Measurements from ENCODE around the gene DAGLA.

The DAGLA gene

GRCh38 chr11:61777234-61778090 lies 97.3 kb downstream of the DAGLA start:
- DNase-seq: peak in 16 of 56 donors; percentile 17 to 65 (median 31)

GRCh38 chr11:61778357-61778886 lies 98.2 kb downstream of the DAGLA start:
- DNase-seq: no peak

DNA sequence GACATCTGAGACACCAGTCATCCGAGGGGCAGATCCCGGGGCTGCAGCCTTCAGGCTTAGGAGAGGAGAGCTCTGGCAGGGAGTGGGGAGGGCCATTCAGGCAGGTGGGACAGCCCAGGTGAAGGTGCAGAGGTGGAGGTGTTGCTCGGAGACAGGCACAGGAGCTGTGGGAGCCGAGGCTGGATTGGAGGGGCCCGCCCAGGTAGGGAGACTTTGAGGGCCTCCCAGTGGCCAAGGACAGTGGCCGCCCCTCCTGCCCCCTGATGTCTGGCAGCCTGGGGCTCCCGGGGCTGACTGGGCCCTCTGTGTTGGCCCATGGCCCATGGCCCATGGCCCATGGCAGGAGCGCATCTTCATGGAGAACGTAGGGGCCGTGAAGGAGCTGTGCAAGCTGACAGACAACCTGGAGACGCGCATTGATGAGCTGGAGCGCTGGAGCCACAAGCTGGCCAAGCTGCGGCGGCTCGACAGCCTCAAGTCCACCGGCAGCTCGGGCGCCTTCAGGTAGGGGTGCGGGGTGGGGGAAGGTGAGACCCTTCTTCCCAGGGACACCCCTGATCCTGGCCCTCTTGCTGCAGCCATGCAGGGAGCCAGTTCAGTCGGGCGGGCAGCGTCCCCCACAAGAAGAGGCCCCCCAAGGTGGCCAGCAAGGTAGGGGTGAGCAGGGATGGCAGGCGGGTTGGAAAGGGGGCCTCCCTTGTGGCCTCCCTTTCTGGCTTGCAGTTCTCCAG lies 98.9 kb downstream of the DAGLA start:
- no peak for DNase-seq

- no peak for DNase-seq
Observed at GRCh38 chr11:61779666-61780525, 99.7 kb downstream of the DAGLA start.

- DNase-seq: no peak
Observed at GRCh38 chr11:61780581-61781162, 100.5 kb downstream of the DAGLA start.

DNA sequence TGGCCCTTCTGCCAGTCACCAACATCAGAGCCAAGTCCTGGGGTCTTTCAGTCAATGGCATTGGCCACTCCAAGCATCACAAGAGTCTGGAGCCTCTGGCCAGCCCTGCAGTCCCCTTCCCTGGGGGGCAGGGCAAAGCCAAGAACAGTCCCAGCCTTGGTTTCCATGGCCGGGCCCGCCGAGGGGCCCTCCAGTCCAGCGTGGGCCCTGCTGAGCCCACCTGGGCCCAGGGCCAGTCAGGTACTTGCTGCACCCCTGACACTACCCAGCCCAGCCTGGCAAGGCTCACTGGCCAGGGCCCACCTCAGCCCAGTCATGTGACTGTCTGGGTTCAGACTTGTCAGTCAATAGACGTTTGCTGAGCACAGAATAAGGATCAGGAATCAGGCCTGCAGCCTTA lies 101.4 kb downstream of the DAGLA start:
- DNase-seq: no peak

DNA sequence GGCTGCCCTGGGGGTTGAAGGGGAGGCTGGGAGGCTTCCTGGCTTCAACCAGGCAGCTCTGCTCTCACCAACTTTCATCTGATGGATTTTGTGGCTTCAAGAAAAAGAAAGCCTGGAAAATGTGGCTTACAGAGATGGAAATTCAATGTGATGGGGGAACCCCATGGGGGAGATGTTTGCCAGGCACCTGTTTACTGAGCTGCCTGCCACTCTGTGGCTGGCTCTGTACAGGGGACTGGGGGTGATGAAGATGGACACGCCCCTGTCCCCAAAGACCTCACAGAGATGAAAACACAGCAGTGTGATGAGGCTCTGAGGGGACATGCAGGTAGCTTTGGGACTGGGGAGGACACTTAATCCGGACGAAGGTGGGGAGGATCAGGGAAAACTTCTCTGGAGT lies 102.1 kb downstream of the DAGLA start:
- DNase-seq: no peak

DNA sequence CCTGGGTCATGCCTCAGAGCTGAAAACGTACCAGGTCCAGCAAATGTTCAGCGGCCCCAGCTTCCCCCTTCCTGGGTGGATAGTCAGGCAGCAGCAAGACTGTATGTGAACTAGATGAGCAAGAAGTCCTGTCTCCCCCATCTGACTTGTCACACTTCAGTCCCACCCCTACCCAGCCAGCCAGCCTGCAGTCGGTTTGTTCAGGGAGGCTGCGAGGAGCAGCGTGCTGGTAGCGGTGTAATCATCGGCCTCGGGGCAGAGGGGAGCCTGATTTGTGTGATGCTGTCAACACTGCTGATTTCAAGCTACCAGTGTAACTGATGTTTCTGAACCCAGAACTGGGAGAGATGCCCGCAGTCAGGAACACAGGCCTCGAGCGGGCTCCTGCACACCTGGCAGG lies 102.7 kb downstream of the DAGLA start:
- DNase-seq: no peak

- DNase-seq: no peak
Observed at GRCh38 chr11:61783717-61784505, 103.7 kb downstream of the DAGLA start.

DNA sequence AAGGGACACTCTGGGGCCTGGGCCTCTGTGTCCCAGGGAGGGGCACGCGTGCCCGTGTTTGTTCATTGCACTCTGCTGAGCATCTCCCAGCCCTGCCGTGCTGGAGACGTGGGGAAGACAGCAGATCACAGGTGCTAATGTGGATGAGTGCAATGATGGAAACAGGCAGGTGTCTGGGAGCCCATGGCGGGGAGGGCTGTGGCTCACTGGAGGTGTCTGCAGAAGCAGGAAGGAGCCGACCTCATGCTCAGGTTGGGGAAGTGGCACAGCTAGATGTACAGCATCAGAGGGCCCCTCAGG lies 104.3 kb downstream of the DAGLA start:
- no peak for DNase-seq

- DNase-seq: no peak
Observed at GRCh38 chr11:61785837-61786402, 105.7 kb downstream of the DAGLA start.

- peak in 43 of 56 donors; percentile 5 to 75 (median 51) for DNase-seq
Observed at GRCh38 chr11:61787928-61788491, 107.8 kb downstream of the DAGLA start.

- DNase-seq: peak in 54 of 56 donors; percentile 28 to 95 (median 82)
Observed at GRCh38 chr11:61791737-61792309, 111.6 kb downstream of the DAGLA start.

DNA sequence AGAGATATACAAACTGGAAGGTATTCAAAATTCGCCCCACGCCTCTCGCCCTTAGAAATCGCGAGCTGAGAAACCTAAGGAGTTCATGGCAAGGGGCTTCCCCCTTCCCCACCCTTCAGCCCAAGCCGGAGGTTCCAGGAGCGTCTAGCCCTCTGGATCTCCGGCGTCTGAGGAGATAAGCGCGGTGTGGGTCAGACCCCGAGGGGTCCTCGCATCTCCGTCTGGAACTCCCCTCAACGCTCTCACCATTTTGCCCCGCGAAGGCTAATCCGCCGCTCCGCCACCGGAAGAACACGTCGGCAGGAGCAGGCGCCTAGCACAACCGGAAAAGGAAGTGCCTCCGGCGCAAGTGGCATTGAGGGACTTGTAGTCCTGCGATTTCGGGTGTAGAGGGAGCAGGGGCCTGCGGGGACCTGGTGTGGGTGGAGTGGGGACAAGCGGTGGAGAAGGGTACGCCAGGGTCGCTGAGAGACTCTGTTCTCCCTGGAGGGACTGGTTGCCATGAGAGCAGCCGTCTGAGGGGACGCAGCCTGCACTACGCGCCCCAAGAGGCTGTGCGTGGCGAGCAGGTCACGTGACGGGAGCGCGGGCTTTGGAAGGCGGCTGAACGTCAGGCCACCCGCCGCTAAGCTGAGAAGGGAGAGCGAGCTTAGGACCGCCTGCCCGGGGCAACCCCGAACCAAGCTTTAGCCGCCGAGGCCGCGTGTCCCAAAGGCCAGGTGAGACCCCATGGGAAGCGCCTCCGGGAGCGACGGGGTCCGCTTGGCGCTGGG lies 112.3 kb downstream of the DAGLA start, which contains the start of the genes FEN1 and TMEM258:
Gene FEN1, plus strand, starts transcription at position 602 of the 773 bp plus-strand sequence. CDS start 2,451 bp downstream, outside the sequence.
Gene TMEM258, minus strand, starts transcription at position 290 of the 773 bp plus-strand sequence. Its CDS starts 41 bp downstream, at position 249.
- DNase-seq: peak; percentile 70 to 100 (median 94)

- DNase-seq: no peak
Observed at GRCh38 chr11:61793083-61793828, 113.1 kb downstream of the DAGLA start.

DNA sequence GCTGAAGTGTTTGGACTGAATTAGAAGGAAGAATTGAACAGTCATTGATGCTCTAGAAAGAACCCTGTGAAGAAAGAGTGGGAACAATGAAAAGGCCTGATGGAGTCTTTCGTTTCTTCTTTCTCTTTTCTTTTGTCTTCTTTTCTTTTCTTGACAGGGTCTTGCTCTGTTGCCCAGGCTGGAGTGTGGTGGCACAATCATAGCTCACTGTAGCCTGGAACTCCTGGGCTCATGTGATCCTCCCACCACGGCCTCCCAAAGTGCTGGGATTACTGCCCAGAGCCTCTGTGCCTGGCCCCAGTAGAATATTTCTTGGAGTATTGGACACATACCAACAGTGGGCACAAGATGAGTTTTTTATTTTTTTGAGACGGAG lies 113.6 kb downstream of the DAGLA start:
- DNase-seq: no peak

- DNase-seq: no peak
Observed at GRCh38 chr11:61794579-61794978, 114.4 kb downstream of the DAGLA start.

All from nucleus accumbens (tissue), 56 donors.